Astrocyte (in vitro differentiated cells and primary cell): ENCODE measurements around the gene CYB561D1. TPM values are rescaled to one million over a fixed set of nuclear protein-coding genes. Genes with fewer than 3 reads are reported as not detected.

Source experiments
- DNase-seq: peaks from one replicate; pipeline ENCODE4 v3.0.0-alpha.2; 2010; ENCODE audit warnings: low read depth
- FAIRE-seq: peaks from 2 replicates; lab custom pipeline; 2011; peaks lifted over from hg19 to GRCh38; lab: Jason Lieb, UNC
- H2AFZ ChIP-seq: 2 replicates; pipeline ENCODE4 v1.6.0; 2012; ENCODE audit warnings: low read depth, low read length, inconsistent platforms
- H3K27ac ChIP-seq: 2 replicates; pipeline ENCODE4 v1.5.1; 2011; ENCODE audit warnings: low read depth, low read length, inconsistent platforms
- H3K27me3 ChIP-seq: 2 replicates; pipeline ENCODE4 v1.6.0; 2011; ENCODE audit warnings: low read length, inconsistent platforms; ENCODE audit not compliant: insufficient read depth
- H3K36me3 ChIP-seq: 2 replicates; pipeline ENCODE4 v1.5.1; 2011; ENCODE audit warnings: low read length, inconsistent platforms; ENCODE audit not compliant: insufficient read depth
- H3K4me1 ChIP-seq: 2 replicates; pipeline ENCODE4 v1.5.1; 2011; ENCODE audit warnings: low read length, inconsistent platforms; ENCODE audit not compliant: insufficient read depth
- H3K4me2 ChIP-seq: 2 replicates; pipeline ENCODE4 v1.6.0; 2012; ENCODE audit warnings: low read length, inconsistent platforms
- H3K4me3 ChIP-seq: 2 replicates; pipeline ENCODE4 v1.5.1; 2011; ENCODE audit warnings: low read depth, mild to moderate bottlenecking, low read length, inconsistent platforms; ENCODE audit not compliant: insufficient read depth
- H3K79me2 ChIP-seq: 2 replicates; pipeline ENCODE4 v1.6.0; 2012; ENCODE audit warnings: mild to moderate bottlenecking, low read length, inconsistent platforms; ENCODE audit not compliant: insufficient read depth
- H3K9ac ChIP-seq: 2 replicates; pipeline ENCODE4 v1.6.0; 2012; ENCODE audit warnings: mild to moderate bottlenecking, low read length, inconsistent platforms
- H3K9me3 ChIP-seq: 2 replicates; pipeline ENCODE4 v1.5.1; 2012; ENCODE audit warnings: low read depth, mild to moderate bottlenecking, low read length, inconsistent platforms; ENCODE audit not compliant: insufficient read depth
- H4K20me1 ChIP-seq: 2 replicates; pipeline ENCODE4 v1.6.0; 2012; ENCODE audit warnings: low read length, inconsistent platforms; ENCODE audit not compliant: insufficient read depth
- H3K27ac Mint-ChIP-seq: one replicate; pipeline ENCODE4 v1.8.0; 2021; ENCODE audit warnings: mild to moderate bottlenecking, mixed read lengths; ENCODE audit not compliant: unreplicated experiment
- H3K27me3 Mint-ChIP-seq: one replicate; pipeline ENCODE4 v1.8.0; 2021; ENCODE audit warnings: low read depth, mixed read lengths; ENCODE audit not compliant: unreplicated experiment
- H3K36me3 Mint-ChIP-seq: one replicate; pipeline ENCODE4 v1.8.0; 2021; ENCODE audit warnings: low read depth, mixed read lengths; ENCODE audit not compliant: unreplicated experiment
- H3K4me1 Mint-ChIP-seq: one replicate; pipeline ENCODE4 v1.8.0; 2021; ENCODE audit warnings: low read depth, mixed read lengths; ENCODE audit not compliant: unreplicated experiment
- H3K4me3 Mint-ChIP-seq: one replicate; pipeline ENCODE4 v1.8.0; 2021; ENCODE audit warnings: mild to moderate bottlenecking, moderate library complexity, mixed read lengths; ENCODE audit not compliant: unreplicated experiment
- H3K9me3 Mint-ChIP-seq: one replicate; pipeline ENCODE4 v1.8.0; 2021; ENCODE audit warnings: mild to moderate bottlenecking, mixed read lengths; ENCODE audit not compliant: unreplicated experiment
- EZH2 ChIP-seq: IDR thresholded peaks from 2 replicates; pipeline ENCODE4 v1.6.1; 2012; ENCODE audit warnings: mild to moderate bottlenecking, low read length, inconsistent platforms; ENCODE audit not compliant: insufficient read depth
- total RNA-seq: library from RNA; stranded (reverse); gene quantifications from 2 replicates; pipeline ENCODE4 v1.2.1, GENCODE V29; 2021
- TF ChIP-seq, protein P1 (sequence below): IDR thresholded peaks from 2 replicates; pipeline ENCODE4 v1.5.1; 2011; ENCODE audit warnings: low read depth, mild to moderate bottlenecking, inconsistent platforms, low read length, moderate library complexity; ENCODE audit not compliant: insufficient read depth

The CYB561D1 gene
- total RNA-seq, 1 donor from 2014 or later: 9.4 TPM

DNA sequence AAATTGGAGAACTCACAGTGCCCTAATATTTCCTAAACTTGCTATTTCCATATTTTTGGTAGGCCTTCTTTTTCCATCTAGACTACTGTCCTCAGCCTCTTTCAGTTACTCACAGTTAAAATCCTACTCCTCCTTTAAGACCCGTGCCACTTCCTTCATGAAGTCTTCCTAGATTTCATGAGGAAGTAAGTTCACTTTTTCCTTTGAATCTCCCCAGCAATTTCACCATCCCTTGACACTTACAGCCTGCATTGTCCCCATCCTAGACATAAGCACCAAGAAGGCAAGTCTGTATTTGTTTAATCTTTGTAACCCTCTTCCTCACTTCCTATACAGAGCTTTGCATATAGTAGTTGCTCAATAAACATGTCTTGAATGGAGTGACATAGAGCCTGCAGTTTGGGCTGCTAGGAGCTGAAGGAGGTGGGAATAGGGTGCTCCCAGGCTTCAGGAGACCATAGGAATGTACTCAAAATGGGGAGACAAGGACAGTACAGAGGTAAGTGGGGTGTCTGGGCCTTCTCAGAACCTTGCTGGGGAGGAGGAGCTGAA, 40.5 kb downstream of the CYB561D1 start:
- DNase-seq (no peak), FAIRE-seq (no peak)
- H3K9me3 Mint-ChIP-seq: peaks cover 2% of the 10 kb centered on the region
- H3K9me3 ChIP-seq: no peaks in the 10 kb centered on the region
- H3K79me2 ChIP-seq: no peaks in the 10 kb centered on the region
- no peak overlapping the region for H3K27ac ChIP-seq
- H3K27ac Mint-ChIP-seq: no peak overlapping the region
- no peak overlapping the region for H3K4me2 ChIP-seq
- H3K36me3 Mint-ChIP-seq: no peaks in the 10 kb centered on the region
- peaks cover 6% of the 10 kb centered on the region for H3K4me1 ChIP-seq
- H3K27me3 ChIP-seq: no peaks in the 10 kb centered on the region
- no peak overlapping the region for H3K4me3 Mint-ChIP-seq
- TF ChIP-seq, protein P1, sequence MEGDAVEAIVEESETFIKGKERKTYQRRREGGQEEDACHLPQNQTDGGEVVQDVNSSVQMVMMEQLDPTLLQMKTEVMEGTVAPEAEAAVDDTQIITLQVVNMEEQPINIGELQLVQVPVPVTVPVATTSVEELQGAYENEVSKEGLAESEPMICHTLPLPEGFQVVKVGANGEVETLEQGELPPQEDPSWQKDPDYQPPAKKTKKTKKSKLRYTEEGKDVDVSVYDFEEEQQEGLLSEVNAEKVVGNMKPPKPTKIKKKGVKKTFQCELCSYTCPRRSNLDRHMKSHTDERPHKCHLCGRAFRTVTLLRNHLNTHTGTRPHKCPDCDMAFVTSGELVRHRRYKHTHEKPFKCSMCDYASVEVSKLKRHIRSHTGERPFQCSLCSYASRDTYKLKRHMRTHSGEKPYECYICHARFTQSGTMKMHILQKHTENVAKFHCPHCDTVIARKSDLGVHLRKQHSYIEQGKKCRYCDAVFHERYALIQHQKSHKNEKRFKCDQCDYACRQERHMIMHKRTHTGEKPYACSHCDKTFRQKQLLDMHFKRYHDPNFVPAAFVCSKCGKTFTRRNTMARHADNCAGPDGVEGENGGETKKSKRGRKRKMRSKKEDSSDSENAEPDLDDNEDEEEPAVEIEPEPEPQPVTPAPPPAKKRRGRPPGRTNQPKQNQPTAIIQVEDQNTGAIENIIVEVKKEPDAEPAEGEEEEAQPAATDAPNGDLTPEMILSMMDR: no peak
- no peak for TF ChIP-seq EZH2
- H3K4me1 Mint-ChIP-seq: peaks cover 21% of the 10 kb centered on the region
- no peak overlapping the region for H3K4me3 ChIP-seq
- no peak overlapping the region for H2AFZ ChIP-seq
- H3K27me3 Mint-ChIP-seq: peaks cover 10% of the 10 kb centered on the region
- no peaks in the 10 kb centered on the region for H4K20me1 ChIP-seq
- H3K9ac ChIP-seq: no peak overlapping the region
- H3K36me3 ChIP-seq: no peaks in the 10 kb centered on the region

GRCh38 chr1:109535481-109535880, 41.6 kb downstream of the CYB561D1 start:
- H3K4me2 ChIP-seq: no peak overlapping the region
- Mint-ChIP-seq H3K9me3 (peaks cover 2% of the 10 kb centered on the region), H3K36me3 (no peaks in the 10 kb centered on the region), H3K4me1 (peaks cover 21% of the 10 kb centered on the region), H3K27me3 (peaks cover 14% of the 10 kb centered on the region), H3K27ac (no peak overlapping the region), H3K4me3 (no peak overlapping the region)
- no peaks in the 10 kb centered on the region for H3K79me2 ChIP-seq
- TF ChIP-seq, protein P1: no peak
- TF ChIP-seq EZH2: no peak
- no peak overlapping the region for H3K9ac ChIP-seq
- H3K27me3 ChIP-seq: peaks cover 2% of the 10 kb centered on the region
- H3K27ac ChIP-seq: no peak overlapping the region
- H3K4me1 ChIP-seq: peaks cover 3% of the 10 kb centered on the region
- H3K4me3 ChIP-seq: no peak overlapping the region
- H2AFZ ChIP-seq: no peak overlapping the region
- DNase-seq: no peak
- no peaks in the 10 kb centered on the region for H3K9me3 ChIP-seq
- no peaks in the 10 kb centered on the region for H4K20me1 ChIP-seq
- FAIRE-seq: no peak
- H3K36me3 ChIP-seq: no peaks in the 10 kb centered on the region

GRCh38 chr1:109535971-109536491, 42.1 kb downstream of the CYB561D1 start:
- Mint-ChIP-seq H3K9me3 (peaks cover 2% of the 10 kb centered on the region), H3K27me3 (peaks cover 18% of the 10 kb centered on the region), H3K27ac (no peak overlapping the region), H3K4me3 (no peak overlapping the region), H3K36me3 (no peaks in the 10 kb centered on the region), H3K4me1 (peaks cover 17% of the 10 kb centered on the region)
- Histone ChIP-seq H4K20me1 (no peaks in the 10 kb centered on the region), H3K79me2 (no peaks in the 10 kb centered on the region), H3K36me3 (no peaks in the 10 kb centered on the region), H3K4me1 (peaks cover 3% of the 10 kb centered on the region), H3K27ac (no peak overlapping the region), H3K9me3 (no peaks in the 10 kb centered on the region), H2AFZ (no peak overlapping the region), H3K9ac (no peak overlapping the region), H3K4me2 (no peak overlapping the region), H3K4me3 (no peak overlapping the region), H3K27me3 (peaks cover 2% of the 10 kb centered on the region)
- FAIRE-seq (no peak), DNase-seq (no peak)
- no peak for TF ChIP-seq EZH2
- TF ChIP-seq, protein P1: no peak
